ENCODE results near the gene NAA10.
A peak's percentile ranks its signal among the peaks of the same experiment; 100 is the strongest.
"Not testable (repeated sequence)": the region's sequence is repeated elsewhere in the genome, so short reads cannot be mapped to it uniquely, and the experiment has no call there.

Gene NAA10

DNA sequence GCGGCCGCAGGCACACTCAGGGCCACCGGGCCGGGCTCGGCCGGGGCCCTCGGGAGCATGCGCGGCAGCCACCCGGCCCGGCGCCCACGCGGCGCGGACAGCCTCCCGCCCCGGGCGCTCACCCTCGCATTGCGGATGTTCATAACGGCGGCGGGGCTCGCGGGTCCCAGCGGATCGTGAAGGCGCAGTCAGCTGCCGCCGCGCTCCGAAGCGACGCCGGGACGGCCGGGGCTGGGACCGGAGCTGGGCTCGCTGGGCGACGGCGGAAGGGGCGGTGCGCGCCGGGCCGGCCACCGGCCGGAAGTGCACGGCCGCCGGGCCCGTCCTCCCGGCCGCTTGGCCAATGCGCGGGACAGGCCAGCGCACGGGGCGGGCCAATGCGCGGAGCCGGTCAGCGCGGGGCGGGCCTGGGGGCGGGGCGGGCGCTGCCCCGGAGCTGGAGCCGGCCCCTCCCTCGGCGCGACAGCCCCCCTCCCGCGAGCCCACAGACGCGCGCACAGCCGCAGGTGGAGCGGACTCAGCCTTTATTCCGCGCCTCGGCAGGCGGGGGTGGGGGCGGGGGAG, at the start of gene NAA10:
Gene NAA10 (minus strand): TSS at position 276 of the 564 bp plus-strand sequence. CDS start 133 bp downstream, at position 143.
- peak; percentile 20 to 25 (median 24) for DNase-seq

DNA sequence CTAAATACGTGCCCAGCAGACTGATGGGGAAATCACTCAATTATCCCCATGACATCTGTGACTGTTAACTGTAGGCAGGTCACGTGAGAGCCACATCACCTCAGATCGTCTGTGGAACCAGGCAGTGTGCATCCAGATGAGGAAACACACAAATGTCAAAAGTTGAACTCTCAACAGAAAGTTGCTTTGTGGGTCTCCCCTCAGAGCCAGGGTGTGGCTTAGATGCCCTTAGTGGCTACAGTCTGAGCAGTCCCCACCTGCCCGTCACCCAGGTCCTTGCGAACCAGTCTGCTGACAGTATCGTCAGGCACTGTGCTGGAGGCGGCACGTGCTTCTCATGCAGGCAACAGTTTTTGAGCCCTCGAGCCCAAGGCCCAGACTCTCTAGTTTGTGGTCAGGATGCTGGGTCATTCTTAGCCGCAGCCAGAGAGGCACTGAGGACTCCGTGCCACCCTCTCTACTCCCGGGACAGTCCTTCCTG, 48.5 kb upstream of the NAA10 start:
- DNase-seq = no peak

DNA sequence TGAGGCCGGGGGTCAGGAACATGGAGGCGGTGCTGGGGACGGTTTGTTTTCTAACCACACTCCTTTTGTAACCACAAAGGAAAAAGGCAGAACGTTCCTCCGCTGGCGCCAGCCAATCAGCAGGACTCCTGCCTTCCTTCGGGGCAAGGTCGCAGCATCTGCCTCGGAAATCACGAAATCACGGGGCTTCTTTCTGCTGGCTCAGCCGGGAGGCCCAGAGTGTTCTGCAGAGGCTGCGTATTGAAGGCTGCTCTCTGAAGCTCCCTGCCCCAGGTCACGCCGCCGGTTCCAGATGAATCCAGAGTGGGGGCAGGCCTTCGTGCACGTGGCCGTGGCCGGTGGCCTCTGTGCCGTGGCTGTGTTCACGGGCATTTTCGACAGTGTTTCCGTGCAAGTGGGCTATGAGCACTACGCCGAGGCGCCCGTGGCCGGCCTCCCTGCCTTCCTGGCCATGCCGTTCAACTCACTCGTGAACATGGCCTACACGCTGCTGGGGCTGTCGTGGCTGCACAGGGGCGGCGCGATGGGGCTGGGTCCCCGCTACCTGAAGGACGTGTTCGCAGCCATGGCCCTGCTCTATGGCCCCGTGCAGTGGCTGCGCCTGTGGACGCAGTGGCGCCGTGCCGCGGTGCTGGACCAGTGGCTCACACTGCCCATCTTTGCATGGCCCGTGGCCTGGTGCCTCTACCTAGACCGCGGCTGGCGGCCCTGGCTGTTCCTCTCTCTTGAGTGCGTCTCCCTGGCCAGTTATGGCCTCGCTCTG, 47.1 kb upstream of the NAA10 start:
- no peak for DNase-seq

DNA sequence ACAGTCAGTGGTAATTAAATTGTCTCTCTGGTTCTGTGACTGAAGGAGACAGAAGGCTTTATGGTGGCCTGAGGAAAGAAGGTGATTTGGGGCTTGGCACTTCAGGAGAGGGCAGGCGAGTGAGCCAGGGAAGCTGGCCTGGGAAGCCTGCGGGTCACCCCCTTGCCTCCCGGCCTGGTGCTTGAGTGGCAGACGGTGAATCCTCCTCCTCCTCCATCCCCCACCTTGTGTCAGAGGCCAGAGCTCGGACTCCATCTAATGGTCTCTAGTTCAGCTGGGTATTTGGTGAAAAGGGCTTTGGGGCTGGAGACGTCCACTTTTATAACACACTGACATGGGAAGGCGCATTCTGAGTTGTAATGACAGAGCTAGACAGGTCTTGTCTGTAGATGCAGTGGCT, 46.4 kb upstream of the NAA10 start:
- DNase-seq = no peak

DNA sequence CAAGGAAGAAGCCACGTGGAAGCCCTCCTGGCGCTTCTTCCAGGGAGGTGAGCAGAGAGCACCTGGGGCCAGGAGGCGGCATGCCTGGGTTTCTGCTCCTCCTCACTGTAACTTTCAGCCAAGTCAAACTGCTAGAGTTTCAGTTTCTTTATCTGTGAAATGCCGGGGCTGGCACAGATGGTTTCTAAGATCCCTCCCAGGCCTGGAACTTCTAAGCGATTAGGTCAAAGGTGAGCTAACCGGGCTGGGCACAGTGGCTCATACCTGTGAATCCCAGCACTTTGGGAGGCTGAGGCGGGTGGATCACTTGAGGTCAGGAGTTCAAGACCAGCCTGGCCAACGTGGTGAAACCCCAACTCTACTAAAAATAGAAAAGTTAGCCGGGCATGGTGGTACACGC, 45.6 kb upstream of the NAA10 start:
- DNase-seq = not testable (repeated sequence)

DNA sequence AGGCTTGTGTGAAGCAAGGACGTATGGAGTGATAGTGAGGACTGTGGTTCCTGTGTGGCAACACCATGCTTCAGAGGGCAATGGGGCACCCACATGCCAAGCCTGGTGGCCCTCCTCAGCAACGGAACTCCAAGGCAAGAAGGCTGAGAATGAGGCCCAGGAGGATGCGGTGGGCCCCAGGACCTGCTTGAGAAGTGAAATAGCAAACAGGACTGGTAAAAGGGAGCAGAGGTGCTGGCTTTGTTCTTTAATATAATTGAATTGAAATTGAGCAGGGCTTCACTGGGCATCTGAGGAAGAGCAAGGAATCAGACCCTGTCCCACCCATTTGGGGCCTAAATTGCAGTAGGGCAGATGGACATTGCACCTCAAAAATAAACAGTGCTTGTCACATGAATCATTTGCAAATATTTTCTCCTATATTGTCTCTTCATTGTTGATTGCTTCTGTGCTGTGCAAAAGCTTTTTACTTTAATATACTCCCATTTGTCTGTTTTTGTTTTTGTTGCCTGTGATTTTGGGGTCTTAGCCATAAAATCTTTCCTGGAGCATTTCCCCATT, 40.0 kb upstream of the NAA10 start:
- DNase-seq = no peak

DNA sequence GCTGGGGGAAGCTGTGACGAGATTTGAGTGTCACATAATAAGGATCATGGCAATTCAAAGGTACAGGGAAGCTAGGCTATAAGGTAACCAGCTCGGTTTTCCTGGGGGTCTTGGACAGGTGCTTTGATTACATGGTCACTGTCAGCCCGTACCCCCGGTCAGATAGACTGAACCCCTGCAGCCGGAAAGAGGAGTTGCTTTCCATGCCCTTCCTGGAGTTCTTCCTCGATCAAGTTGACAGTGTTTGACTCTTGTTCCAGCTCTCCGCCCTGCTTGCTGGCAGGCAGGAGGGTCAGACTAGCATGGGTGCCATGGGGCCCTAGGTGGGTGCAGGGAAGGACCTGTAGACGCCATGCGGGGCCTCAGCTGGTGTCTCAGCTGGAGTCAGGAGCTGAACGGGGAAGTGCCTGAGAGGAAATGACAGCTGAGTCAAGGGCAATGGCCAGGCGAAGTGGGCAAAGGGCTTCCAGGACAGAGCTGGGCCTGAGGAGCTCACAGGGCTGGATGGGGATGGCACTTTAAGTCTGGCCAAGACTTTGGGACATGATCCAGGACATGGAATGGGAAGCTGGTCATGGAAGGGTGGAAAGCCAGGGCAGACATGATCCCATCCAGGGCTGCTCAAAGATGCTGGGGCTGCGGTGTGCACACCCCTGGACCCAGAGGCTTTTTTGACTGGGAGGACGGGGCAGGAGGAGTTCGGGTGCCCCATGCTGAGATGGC, 39.3 kb upstream of the NAA10 start:
- no peak for DNase-seq

DNA sequence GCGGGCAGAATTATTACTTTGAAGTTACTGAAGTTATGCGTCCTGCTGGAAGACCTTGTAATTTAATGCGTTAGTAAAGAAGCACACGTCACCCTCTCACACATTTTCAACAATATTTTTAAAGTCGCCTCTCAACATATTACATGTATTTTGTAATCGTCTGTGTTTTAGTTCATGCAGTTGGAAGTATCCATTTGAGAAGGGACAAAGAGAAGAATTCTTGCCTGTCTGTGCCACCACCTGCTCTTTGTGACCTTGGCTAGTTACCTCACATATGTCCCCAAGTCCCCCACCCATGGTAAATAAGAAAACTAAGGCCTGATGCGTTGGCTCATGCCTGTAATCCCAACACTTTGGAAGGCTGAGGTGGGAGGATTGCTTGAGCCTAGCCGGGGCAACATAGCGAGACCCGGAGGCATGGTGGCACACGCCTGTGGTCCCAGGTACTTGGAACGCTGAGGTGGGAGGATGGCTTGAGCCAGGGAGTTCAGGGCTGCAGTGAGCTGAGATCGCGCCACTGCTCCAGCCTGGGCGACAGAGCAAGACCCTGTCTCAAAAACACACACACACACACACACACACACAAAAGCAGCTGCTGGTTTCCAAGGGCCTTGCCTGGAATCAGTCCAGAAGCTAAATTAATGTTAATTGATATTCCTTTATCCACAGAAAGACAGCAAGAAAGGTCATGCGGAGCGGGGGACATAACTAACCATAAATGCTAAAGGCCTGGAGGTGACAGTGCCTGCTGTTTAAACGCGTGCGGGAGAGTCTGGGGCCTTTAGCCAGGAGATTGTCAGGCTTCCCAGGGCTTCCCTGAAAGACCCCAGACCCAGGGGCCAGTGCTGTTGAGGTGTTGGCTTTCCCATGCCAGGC, 38.5 kb upstream of the NAA10 start:
- no peak for DNase-seq

DNA sequence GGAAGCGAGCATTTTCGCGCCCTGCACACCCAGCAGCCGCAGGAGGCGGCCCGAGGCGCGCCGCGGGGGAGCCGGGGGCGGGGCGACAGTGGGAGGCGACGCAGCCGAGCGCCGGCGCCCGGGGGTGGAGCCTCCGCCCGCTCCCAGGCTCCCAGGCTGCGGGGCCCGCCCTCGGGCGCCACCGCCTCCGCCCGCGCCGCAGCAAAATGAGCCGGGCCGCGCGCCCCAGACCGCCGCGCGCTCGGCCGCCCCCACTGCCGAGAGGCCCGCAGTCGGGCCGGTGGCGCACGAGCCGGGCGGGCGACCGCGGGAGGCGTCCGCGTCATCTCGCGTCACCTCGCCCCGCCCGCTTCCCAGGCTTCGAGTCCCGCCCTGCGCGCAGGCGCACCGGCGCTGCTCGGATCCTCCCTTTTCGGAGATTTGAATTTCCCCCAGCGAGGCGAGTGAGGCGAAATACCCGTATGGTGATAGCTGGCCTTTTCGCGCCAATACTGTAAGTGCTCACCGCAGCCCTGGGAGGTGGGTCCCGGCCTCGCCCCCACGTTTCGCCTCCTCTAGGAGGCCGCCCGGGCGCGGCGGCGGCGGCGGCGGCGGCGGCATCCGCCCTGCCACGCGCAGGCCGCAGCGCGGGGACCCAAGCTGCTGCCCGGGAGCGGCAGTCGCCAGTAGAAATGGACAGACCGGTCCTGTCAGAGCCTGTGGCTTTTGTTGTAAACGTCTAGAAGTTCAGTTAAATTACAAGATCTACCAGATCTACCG, 37.7 kb upstream of the NAA10 start, which contains the start of gene TMEM187:
Gene TMEM187 (plus strand): TSS at position 387 of the 759 bp plus-strand sequence. CDS start 9,309 bp downstream, outside the sequence.
- peak; percentile 66 to 77 (median 72) for DNase-seq

DNA sequence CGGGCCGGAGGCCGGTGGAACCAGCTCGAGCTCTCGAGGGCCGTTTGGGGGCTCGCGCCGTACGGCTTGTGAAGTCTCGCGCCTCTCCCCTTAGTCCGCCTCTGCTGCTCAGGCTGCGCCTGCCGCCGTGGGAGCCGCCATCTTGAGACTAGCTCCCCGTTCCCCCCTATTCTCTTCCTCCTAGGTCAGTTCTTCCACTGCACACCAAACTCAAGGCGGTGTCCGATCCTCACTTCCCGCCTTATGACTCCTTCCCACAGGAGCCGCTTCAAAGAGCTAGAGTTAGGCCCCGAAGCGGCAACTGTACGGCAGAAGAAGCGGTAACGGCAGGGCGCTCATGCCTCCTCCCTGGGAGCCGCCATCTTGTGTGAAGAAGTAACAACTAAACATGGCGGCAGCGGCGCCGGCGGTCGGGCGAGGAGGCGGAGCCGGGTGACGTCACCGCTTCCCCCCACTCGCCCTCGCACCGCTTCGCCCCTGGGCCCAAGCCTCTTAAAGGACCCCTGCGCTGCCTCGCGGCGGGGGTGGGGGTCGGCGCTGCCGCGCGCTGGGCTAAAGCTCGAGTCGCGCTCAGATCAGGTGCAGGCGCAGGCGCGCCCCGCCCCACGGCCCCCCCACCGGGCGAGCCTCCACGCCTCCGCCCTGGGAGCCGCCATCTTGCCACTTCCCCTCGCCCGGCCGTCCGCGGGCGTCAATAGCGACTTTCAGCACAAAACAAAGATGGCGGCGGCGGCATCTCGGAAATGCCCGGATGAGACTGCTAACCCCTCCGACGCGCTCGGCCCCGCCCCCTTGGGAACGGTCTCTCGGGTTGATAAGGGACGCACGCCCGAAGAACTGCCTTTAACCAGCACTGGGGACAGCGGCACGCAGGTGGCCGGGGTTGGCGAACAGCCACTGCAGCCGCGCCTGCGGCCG, 36.9 kb upstream of the NAA10 start, which contains the start of gene HCFC1:
Gene HCFC1 (minus strand): TSS at position 369 of the 918 bp plus-strand sequence. CDS start 978 bp downstream, outside the sequence.
- peak; percentile 69 to 83 (median 78) for DNase-seq

DNA sequence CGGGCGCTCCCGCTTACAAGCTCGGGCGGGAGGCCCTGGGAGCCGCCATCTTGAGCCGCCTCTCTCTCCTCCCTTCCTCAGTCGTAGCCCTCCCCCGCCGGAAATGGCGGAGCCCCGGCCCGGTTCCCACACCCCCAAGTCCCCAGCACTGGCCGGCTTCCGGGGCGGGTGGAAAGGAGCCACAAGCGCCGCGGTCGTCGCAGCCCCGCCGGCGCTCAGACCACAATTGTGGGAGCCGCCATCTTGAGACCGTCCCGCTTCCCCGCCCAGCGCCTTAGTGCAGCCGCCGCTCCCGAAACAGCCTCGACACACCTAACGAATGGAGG, 36.2 kb upstream of the NAA10 start:
- DNase-seq = peak; percentile 61 to 78 (median 70)

DNA sequence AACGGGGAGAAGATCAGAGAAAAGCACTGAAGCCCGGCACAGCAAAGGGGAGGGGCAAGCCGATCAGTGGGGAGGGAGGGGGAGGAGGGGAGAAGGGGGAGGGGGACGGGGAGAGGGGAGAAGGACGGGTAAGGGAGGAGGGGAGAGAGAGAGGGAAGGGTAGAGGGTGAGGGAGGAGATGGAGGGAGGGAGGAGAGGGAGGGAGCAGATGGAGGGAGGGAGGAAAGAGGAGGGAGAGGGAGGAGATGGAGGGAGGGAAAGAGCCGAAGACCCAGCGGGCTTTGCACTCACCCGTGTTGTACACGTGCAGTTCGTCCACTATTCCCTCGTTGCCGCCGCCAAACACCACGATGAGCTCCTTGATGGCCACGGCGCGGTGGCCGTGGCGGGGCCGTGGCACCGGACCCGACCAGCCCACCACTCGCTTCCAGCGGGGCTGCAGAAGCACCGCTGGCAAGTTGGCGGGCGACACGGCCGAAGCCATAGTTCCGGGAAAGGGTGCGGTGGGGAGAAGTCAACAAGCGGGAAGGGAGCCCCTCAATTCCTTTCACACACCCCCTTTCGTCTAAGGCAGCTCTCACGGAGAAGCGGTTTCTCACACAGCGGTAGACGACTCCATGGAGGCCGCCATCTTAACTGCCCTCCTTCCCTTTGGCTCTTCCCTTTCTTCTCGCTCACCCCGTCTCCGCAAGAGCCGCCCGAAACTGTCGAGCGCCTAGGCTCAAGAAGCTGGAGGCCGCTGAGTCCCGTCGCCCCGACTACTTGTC, 35.7 kb upstream of the NAA10 start:
- no peak for DNase-seq

DNA sequence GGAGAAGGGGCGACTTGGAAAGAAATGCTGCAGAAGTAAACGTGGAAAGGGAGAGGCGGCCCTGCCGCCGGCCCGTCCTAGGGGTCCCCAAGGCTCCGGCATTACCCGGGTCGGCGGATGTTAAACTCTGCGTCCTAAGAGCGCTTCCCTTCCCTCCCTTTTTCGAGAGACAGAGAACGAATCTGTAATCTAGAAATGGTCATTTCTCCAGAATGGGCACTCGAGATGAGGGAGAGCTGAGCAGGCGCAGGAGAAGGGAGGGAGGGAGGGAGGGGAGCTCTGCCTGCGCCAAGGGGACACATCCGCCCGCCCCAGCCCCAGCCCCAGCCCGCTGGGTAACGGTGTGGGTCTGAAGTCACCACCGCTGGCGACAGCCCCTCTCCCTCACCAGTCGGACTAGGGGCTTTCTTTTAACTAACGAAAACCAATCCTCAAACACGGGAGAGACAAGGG, 35.1 kb upstream of the NAA10 start:
- no peak for DNase-seq

DNA sequence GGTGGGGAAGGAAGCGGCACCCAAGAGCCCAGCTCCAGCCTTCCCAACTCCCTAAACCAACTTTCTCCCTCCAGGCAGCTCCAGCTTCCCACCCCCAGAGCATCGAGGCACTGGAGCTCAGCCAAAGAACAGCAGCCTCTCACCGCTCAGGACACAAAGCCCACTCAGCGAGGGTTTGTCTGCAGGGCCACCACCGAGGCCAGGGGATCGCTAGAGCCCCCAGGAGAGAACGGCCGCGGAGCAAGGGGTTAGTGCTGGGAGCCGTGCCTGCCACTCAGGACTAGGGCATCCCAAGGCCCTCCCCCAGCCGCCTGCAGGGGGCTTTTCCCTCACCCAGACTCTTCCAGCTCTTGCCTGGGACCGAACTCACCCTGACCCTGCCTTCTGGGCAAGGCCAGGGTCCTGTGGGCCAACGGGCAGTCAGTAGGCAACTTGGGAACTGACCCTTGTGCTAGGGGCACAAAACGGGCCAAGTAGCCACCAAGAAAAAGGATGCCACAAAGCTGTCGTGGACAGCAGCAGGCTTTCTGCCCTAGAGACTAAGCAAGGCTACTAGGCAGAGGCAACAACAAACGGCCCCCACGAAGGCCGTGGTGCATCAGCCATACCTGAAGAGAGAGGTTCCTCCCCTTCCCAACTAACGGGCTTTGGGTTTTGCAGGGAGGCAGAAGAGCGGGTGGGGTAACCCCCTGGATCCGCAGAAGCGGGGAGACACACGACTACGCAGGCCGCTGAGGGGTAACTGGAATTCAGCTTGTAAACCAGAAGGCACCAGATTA, 34.5 kb upstream of the NAA10 start:
- DNase-seq = no peak

DNA sequence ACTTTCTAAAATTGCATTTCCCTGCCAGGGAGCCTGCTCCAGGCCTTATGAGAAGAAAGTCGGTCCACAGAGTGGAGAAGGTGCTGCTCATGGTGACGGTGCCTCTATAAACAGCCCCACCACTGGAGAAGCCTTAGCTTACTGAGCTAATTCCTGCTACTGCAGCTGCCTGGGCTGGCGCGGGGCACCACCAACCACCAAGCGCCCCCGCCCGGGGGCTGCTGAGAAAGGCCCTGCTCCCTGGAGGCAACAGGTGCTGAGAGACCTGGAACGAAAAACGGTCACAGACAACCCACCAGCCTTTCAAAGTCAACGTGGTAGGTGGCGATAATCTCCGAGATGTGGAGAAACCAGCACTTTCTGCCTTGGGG, 33.9 kb upstream of the NAA10 start:
- DNase-seq = no peak

DNA sequence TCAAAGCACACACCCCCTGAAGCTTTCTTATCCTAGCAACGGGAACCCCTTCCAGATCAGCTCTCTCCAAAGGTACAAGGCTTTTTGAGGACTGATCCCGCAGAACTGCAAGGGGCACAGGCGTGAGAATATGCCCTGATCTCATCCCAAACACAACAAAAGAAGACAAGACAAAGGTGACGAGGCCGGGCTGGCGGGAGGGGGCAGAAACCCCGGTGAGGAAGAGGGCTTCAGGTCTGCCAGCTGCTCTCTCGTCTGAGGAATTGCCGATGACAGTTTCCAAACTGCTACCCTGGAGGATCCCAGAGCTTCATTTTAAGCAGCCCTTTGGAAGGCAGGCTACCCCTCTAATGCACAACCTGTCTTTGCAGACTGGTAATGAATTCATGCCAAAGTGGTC, 33.4 kb upstream of the NAA10 start:
- no peak for DNase-seq

DNA sequence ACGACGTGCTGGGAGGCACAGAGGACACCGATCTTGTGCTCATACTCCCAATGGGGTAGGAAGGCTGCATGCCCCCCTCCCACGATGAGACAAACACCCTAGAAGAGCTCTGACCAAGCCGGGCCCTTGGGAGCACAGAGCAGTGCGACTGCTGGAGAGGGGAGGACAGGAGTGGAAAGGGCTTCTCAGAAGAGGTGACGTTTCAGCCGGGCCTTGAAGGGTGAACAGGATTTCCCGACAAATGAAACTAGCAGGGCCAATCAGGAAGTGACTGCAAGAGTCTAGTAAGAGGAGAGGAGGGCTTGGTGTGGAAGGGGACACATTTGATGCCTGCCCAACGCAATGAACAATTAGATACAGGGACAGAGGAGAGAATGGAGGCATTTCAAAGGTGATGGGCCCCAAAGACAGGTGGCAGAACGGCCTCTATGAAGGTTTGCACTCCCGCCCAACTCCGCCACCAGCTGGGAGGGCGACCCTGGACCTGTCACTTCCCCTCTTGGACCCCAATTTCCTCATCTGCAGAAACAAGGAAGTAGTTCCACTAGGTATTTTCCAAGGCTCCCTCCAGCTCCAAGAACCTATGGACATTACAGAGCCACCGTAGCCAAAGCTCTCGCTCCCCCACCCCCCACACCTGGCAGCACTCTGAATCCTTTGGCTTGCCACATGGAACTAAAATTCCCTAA, 32.8 kb upstream of the NAA10 start:
- DNase-seq = no peak
